ENCODE measurements around the gene RPRM. TPM values are rescaled to one million over a fixed set of nuclear protein-coding genes. Genes with fewer than 3 reads are reported as not detected.
"Not testable (repeated sequence)": the region's sequence is repeated elsewhere in the genome, so short reads cannot be mapped to it uniquely, and the experiment has no call there.

The RPRM gene
- polyA plus RNA-seq, 4 donors = 2.5 to 8.3 (median 3.6) TPM

- DNase-seq (ENCODE audit: low read depth in 4 of 4, low spot score in 2 of 4) = no peak
These were observed 16.2 kb downstream of the RPRM start for GRCh38 chr2:153462338-153462859.

- DNase-seq (ENCODE audit: low read depth in 4 of 4, low spot score in 2 of 4) = no peak
These were observed 17.1 kb downstream of the RPRM start for GRCh38 chr2:153461453-153461852.

- no peak for DNase-seq (ENCODE audit: low read depth in 4 of 4, low spot score in 2 of 4)
These were observed 22.7 kb downstream of the RPRM start for GRCh38 chr2:153455861-153456260.

GRCh38 chr2:153455403-153455802 lies 23.2 kb downstream of the RPRM start:
- no peak for DNase-seq (ENCODE audit: low read depth in 4 of 4, low spot score in 2 of 4)

- no peak for DNase-seq (ENCODE audit: low read depth in 4 of 4, low spot score in 2 of 4)
These were observed 27.0 kb downstream of the RPRM start for GRCh38 chr2:153451611-153452010.

- DNase-seq (ENCODE audit: low read depth in 4 of 4, low spot score in 2 of 4) = no peak
These were observed 35.5 kb downstream of the RPRM start for GRCh38 chr2:153443106-153443505.

GRCh38 chr2:153442616-153443015 lies 35.9 kb downstream of the RPRM start:
- DNase-seq (ENCODE audit: low read depth in 4 of 4, low spot score in 2 of 4) = not testable (repeated sequence)

GRCh38 chr2:153440090-153440489 lies 38.5 kb downstream of the RPRM start:
- not testable (repeated sequence) for DNase-seq (ENCODE audit: low read depth in 4 of 4, low spot score in 2 of 4)

GRCh38 chr2:153433403-153433802 lies 45.2 kb downstream of the RPRM start:
- no peak for DNase-seq (ENCODE audit: low read depth in 4 of 4, low spot score in 2 of 4)

GRCh38 chr2:153432381-153432780 lies 46.2 kb downstream of the RPRM start:
- DNase-seq (ENCODE audit: low read depth in 4 of 4, low spot score in 2 of 4) = no peak

- DNase-seq (ENCODE audit: low read depth in 4 of 4, low spot score in 2 of 4) = no peak
These were observed 47.4 kb downstream of the RPRM start for GRCh38 chr2:153431114-153431513.
